Measurements from ENCODE around the gene ITGA6. TPM values are rescaled to one million over a fixed set of nuclear protein-coding genes. Genes with fewer than 3 reads are reported as not detected.

ITGA6 gene
- total RNA-seq, 1 experiment from 2014 or later, result 78.3 TPM

GRCh38 chr2:172430678-172431077 lies 3.3 kb downstream of the ITGA6 start:
- peaks cover 27% of the 10 kb centered on the region; the same call in 1 of the 2 replicates for H3K4me1 ChIP-seq (ENCODE audit: insufficient read depth, low read length)
- WGBS (ENCODE audit: extremely low coverage, insufficient read length, low lambda C conversion rate), result no CpG with 5 or more reads among the region's 3 CpGs
- no peak overlapping the region for H3T11ph ChIP-seq (ENCODE audit: low read length)
- H3K79me2 ChIP-seq (ENCODE audit: insufficient read depth, low read length), result peaks cover 27% of the 10 kb centered on the region; the same call in 1 of the 2 replicates
- H2AFZ ChIP-seq (ENCODE audit: low read length), result no peak overlapping the region
- H4K5ac ChIP-seq (ENCODE audit: insufficient read length, low read depth, low read length), result no peak overlapping the region
- H3K27ac ChIP-seq (ENCODE audit: insufficient read length, low read depth, low read length), result no peak overlapping the region
- H3K14ac ChIP-seq (ENCODE audit: insufficient read depth, low read length), result no peak overlapping the region
- H4K91ac ChIP-seq (ENCODE audit: insufficient read length, low read depth, low read length), result no peak overlapping the region
- H2BK120ac ChIP-seq (ENCODE audit: low read depth, low read length, poor library complexity, severe bottlenecking), result no peak overlapping the region
- DNase-seq, result no peak
- H2BK12ac ChIP-seq (ENCODE audit: insufficient read length, low read depth, low read length), result no peak overlapping the region
- no peak overlapping the region for H3K4me2 ChIP-seq (ENCODE audit: insufficient read depth, insufficient read length, low read length)
- no peak overlapping the region for H3K9ac ChIP-seq (ENCODE audit: extremely low read depth, insufficient read length, low read length)
- H3K23ac ChIP-seq (ENCODE audit: insufficient read length, low read depth, low read length), result no peak overlapping the region
- no peak overlapping the region for H3K27ac Mint-ChIP-seq
- peaks cover 4% of the 10 kb centered on the region; the same call in 1 of the 2 replicates for H3K27me3 Mint-ChIP-seq (ENCODE audit: low read depth)
- no peak overlapping the region for H2BK15ac ChIP-seq (ENCODE audit: low read depth, low read length)
- no peak overlapping the region for H3K18ac ChIP-seq (ENCODE audit: insufficient read length, low read depth, low read length)
- H3K4me3 Mint-ChIP-seq, result peak overlapping the region in 1 of 2 experiments; percentile 28; a peak in 1 of 5 replicates
- H3K4me1 Mint-ChIP-seq, result peaks cover 73 to 78% of the 10 kb centered on the region in 2 experiments
- H4K20me1 ChIP-seq (ENCODE audit: control insufficient read depth, insufficient read depth, insufficient read length), result no peaks in the 10 kb centered on the region
- no peaks in the 10 kb centered on the region for H3K9me3 Mint-ChIP-seq
- no peak overlapping the region for H4K8ac ChIP-seq (replicated peaks; ENCODE audit: insufficient read length, low read depth, low read length)
- H3K27me3 ChIP-seq (ENCODE audit: insufficient read depth, low read length), result no peaks in the 10 kb centered on the region; the same call in 1 of the 2 replicates
- no peak overlapping the region for H3K4ac ChIP-seq (ENCODE audit: low read depth, low read length)
- no peak overlapping the region for H2AK5ac ChIP-seq (ENCODE audit: insufficient read length, low read length)
- H2BK20ac ChIP-seq (ENCODE audit: low read depth, low read length, poor library complexity, severe bottlenecking), result no peak overlapping the region
- no peak for TF ChIP-seq CTCF (conservative IDR thresholded peaks at IDR 0.05)
- peaks cover 13% of the 10 kb centered on the region for H3K23me2 ChIP-seq (ENCODE audit: insufficient read length, low read depth, low read length, poor library complexity, severe bottlenecking)
- H3K56ac ChIP-seq (ENCODE audit: insufficient read length, low read depth, low read length), result no peak overlapping the region
- no peaks in the 10 kb centered on the region for H3K9me3 ChIP-seq (ENCODE audit: control insufficient read depth, low read depth, low read length)
- H3K36me3 Mint-ChIP-seq (ENCODE audit: insufficient read depth in 1 of 3, low read depth in 3 of 3), result peaks cover 4 to 7% (median 5%) of the 10 kb centered on the region in 3 experiments; a peak in 5 of 7 replicates
- H2BK5ac ChIP-seq (ENCODE audit: insufficient read length, low read length), result no peak overlapping the region
- peaks cover 7% of the 10 kb centered on the region for H3K79me1 ChIP-seq (ENCODE audit: insufficient read depth, low read depth, low read length, poor library complexity, severe bottlenecking)

Data from H9 (cell line).